Osteoblast (primary cell): Measurements from ENCODE around the gene THPO. TPM values are rescaled to one million over a fixed set of nuclear protein-coding genes. Genes with fewer than 3 reads are reported as not detected.

Source experiments
- DNase-seq: peaks from one replicate; pipeline ENCODE4 v3.0.0; 2011; ENCODE audit warnings: low spot score, mixed read lengths; ENCODE audit not compliant: insufficient read length; ENCODE audit errors: missing footprints
- H2AFZ ChIP-seq: 2 replicates; pipeline ENCODE4 v1.6.0; 2011; ENCODE audit warnings: mild to moderate bottlenecking, low read length
- H3K27ac ChIP-seq: 2 replicates; pipeline ENCODE4 v1.5.1; 2011; ENCODE audit warnings: mild to moderate bottlenecking, low read depth, low read length, moderate library complexity
- H3K27me3 ChIP-seq: 2 replicates; pipeline ENCODE4 v1.6.0; 2012; ENCODE audit warnings: mild to moderate bottlenecking, control low read depth, inconsistent platforms, low read length, moderate library complexity; ENCODE audit not compliant: insufficient read depth
- H3K36me3 ChIP-seq: 2 replicates; pipeline ENCODE4 v1.5.1; 2011; ENCODE audit warnings: mild to moderate bottlenecking, low read length, control low read depth, moderate library complexity; ENCODE audit not compliant: insufficient read depth
- H3K4me1 ChIP-seq: 2 replicates; pipeline ENCODE4 v1.5.1; 2011; ENCODE audit warnings: mild to moderate bottlenecking, low read length, control low read depth, moderate library complexity; ENCODE audit not compliant: insufficient read depth
- H3K4me2 ChIP-seq: 2 replicates; pipeline ENCODE4 v1.6.0; 2011; ENCODE audit warnings: mild to moderate bottlenecking, low read length; ENCODE audit not compliant: insufficient read depth
- H3K4me3 ChIP-seq: fragments of 200-600 bp; sonication (generic); 3 replicates; pipeline ENCODE4 v1.5.1; 2012; ENCODE audit warnings: mild to moderate bottlenecking, low read length, inconsistent platforms; ENCODE audit not compliant: insufficient read depth
- H3K79me2 ChIP-seq: 2 replicates; pipeline ENCODE4 v1.6.0; 2012; ENCODE audit warnings: mild to moderate bottlenecking, low read length, control low read depth, inconsistent platforms; ENCODE audit not compliant: insufficient read depth
- H3K9me3 ChIP-seq: 2 replicates; pipeline ENCODE4 v1.5.1; 2011; ENCODE audit warnings: low read depth, low read length, control low read depth
- H4K20me1 ChIP-seq: 2 replicates; pipeline ENCODE4 v1.6.0; 2012; ENCODE audit warnings: mild to moderate bottlenecking, low read length, control low read depth; ENCODE audit not compliant: insufficient read depth
- CTCF ChIP-seq: IDR thresholded peaks from 2 replicates; pipeline ENCODE4 v1.5.1; 2011; ENCODE audit warnings: mild to moderate bottlenecking, low read depth, low read length, moderate library complexity; ENCODE audit errors: extremely low read depth
- total RNA-seq: library from RNA; depleted of rRNA; stranded (reverse); fragments of >200 nt; gene quantifications from 2 replicates; pipeline ENCODE4 v1.2.3, GENCODE V29; 2012

Gene THPO
- total RNA-seq, 1 donor = not detected

- Histone ChIP-seq H2AFZ (peak overlapping the region; percentile 93), H4K20me1 (peaks cover 9% of the 10 kb centered on the region)
- TF ChIP-seq CTCF = peak; percentile 58
Measured at GRCh38 chr3:184362668-184363546, 15.1 kb downstream of the THPO start.

GRCh38 chr3:184361932-184362667 is 15.9 kb downstream of the THPO start:
- H3K36me3 ChIP-seq = peaks cover 20% of the 10 kb centered on the region
- peak overlapping the region; percentile 88 for H2AFZ ChIP-seq
- H3K9me3 ChIP-seq = no peaks in the 10 kb centered on the region
- peaks cover 7% of the 10 kb centered on the region for H4K20me1 ChIP-seq
- H3K27ac ChIP-seq = peak overlapping the region; percentile 96
- DNase-seq = peak; percentile 94
- peak overlapping the region; percentile 94 for H3K4me2 ChIP-seq
- H3K27me3 ChIP-seq = no peaks in the 10 kb centered on the region
- no peak for TF ChIP-seq CTCF
- peaks cover 19% of the 10 kb centered on the region for H3K4me1 ChIP-seq
- peak overlapping the region; percentile 90 for H3K4me3 ChIP-seq
- H3K79me2 ChIP-seq = peaks cover 30% of the 10 kb centered on the region

More at GRCh38 chr3:184362668-184363546, 15.1 kb downstream of the THPO start:
- Histone ChIP-seq H3K9me3 (no peaks in the 10 kb centered on the region), H3K27ac (peak overlapping the region; percentile 96), H3K27me3 (no peaks in the 10 kb centered on the region), H3K4me2 (peak overlapping the region; percentile 94), H3K4me3 (peak overlapping the region; percentile 90), H3K4me1 (peaks cover 22% of the 10 kb centered on the region), H3K36me3 (peaks cover 25% of the 10 kb centered on the region), H3K79me2 (peaks cover 30% of the 10 kb centered on the region)
- peak; percentile 99 for DNase-seq

GRCh38 chr3:184361532-184361931 is 16.5 kb downstream of the THPO start, which contains the start of the genes CLCN2 and POLR2H:
CLCN2 (minus strand) TSS chr3:184361605; CDS start chr3:184361479, 126 bp downstream.
POLR2H (plus strand) TSS chr3:184361710; CDS start chr3:184363493, 1,783 bp downstream.
- peaks cover 19% of the 10 kb centered on the region for H3K4me1 ChIP-seq
- H3K27ac ChIP-seq = peak within 1 kb of the TSS; percentile 96
- H3K79me2 ChIP-seq = peaks cover 30% of the 10 kb centered on the region
- H2AFZ ChIP-seq = peak within 1 kb of the TSS; percentile 88
- no peaks in the 10 kb centered on the region for H3K9me3 ChIP-seq
- H4K20me1 ChIP-seq = peaks cover 7% of the 10 kb centered on the region
- H3K36me3 ChIP-seq = peaks cover 14% of the 10 kb centered on the region
- peak; percentile 94 for DNase-seq
- TF ChIP-seq CTCF = no peak
- no peaks in the 10 kb centered on the region for H3K27me3 ChIP-seq
- H3K4me2 ChIP-seq = peak within 1 kb of the TSS; percentile 94
- peak within 1 kb of the TSS; percentile 90 for H3K4me3 ChIP-seq
